HG03520 (cell line): Measurements from ENCODE around the gene EPM2A.
A peak's percentile ranks its signal among the peaks of the same experiment; 100 is the strongest.
"Not testable (repeated sequence)": the region's sequence is repeated elsewhere in the genome, so short reads cannot be mapped to it uniquely, and the experiment has no call there.

Source experiments
- ATAC-seq: cut with Tn5 transposase; IDR thresholded peaks from one replicate; pipeline ENCODE4 v1.9.1; 2021; ENCODE audit warnings: mild to moderate bottlenecking, moderate library complexity; ENCODE audit not compliant: unreplicated experiment

EPM2A gene

GRCh38 chr6:145735356-145736165, at the start of gene EPM2A:
Gene EPM2A (minus strand): TSS chr6:145735520. CDS start chr6:145735498, 22 bp downstream.
- ATAC-seq: peak; percentile 78

GRCh38 chr6:145784683-145785082, 49.4 kb upstream of the EPM2A start:
- ATAC-seq: peak; percentile 72

- ATAC-seq: no peak
These were observed 48.5 kb upstream of the EPM2A start for GRCh38 chr6:145783796-145784195.

GRCh38 chr6:145772846-145773245, 37.5 kb upstream of the EPM2A start:
- ATAC-seq: no peak

GRCh38 chr6:145765449-145765848, 30.1 kb upstream of the EPM2A start:
- ATAC-seq: no peak

GRCh38 chr6:145763742-145764141, 28.4 kb upstream of the EPM2A start:
- ATAC-seq: no peak

GRCh38 chr6:145761584-145761983, 26.3 kb upstream of the EPM2A start:
- ATAC-seq: no peak

GRCh38 chr6:145758113-145758512, 22.8 kb upstream of the EPM2A start:
- no peak for ATAC-seq

GRCh38 chr6:145756170-145756662, 20.9 kb upstream of the EPM2A start:
- no peak for ATAC-seq

GRCh38 chr6:145755682-145756081, 20.4 kb upstream of the EPM2A start:
- ATAC-seq: no peak

- ATAC-seq: no peak
These were observed 17.3 kb upstream of the EPM2A start for GRCh38 chr6:145752638-145753037.

- ATAC-seq: peak; percentile 76
These were observed 14.3 kb upstream of the EPM2A start for GRCh38 chr6:145749632-145750031.

- ATAC-seq: no peak
These were observed 10.5 kb upstream of the EPM2A start for GRCh38 chr6:145745861-145746260.

- ATAC-seq: no peak
These were observed 9.3 kb upstream of the EPM2A start for GRCh38 chr6:145744619-145745018.

- no peak for ATAC-seq
These were observed 8.0 kb upstream of the EPM2A start for GRCh38 chr6:145743332-145743731.

GRCh38 chr6:145742472-145742871, 7.2 kb upstream of the EPM2A start:
- not testable (repeated sequence) for ATAC-seq

GRCh38 chr6:145739685-145740084, 4.4 kb upstream of the EPM2A start:
- not testable (repeated sequence) for ATAC-seq

GRCh38 chr6:145738265-145738664, 2.9 kb upstream of the EPM2A start:
- no peak for ATAC-seq

GRCh38 chr6:145736661-145737144, 1.4 kb upstream of the EPM2A start:
- ATAC-seq: no peak

- peak; percentile 56 for ATAC-seq
These were observed 599 bp downstream of the EPM2A start for GRCh38 chr6:145734486-145735355.

GRCh38 chr6:145733810-145734209, 1.5 kb downstream of the EPM2A start:
- no peak for ATAC-seq
